Right atrium auricular region (tissue), 2 donors: ENCODE measurements around the gene R3HCC1L. TPM values are rescaled to one million over a fixed set of nuclear protein-coding genes. Genes with fewer than 3 reads are reported as not detected.

Experiments used
- DNase-seq: peaks from one replicate; pipeline ENCODE4 v3.0.0-alpha.2; 2019; ENCODE audit warnings: low spot score
- H3K27ac ChIP-seq, 2 donors: fragments of 200-600 bp; sonication (generic); 1 replicate in 1 of 2; 2 replicates in 1 of 2; pipeline ENCODE4 v1.5.1; 2016 to 2019
- H3K27me3 ChIP-seq, 2 donors: fragments of 200-600 bp; sonication (generic); one replicate each; pipeline versions ENCODE4 v1.5.1 to v1.6.0; 2017 to 2019
- H3K36me3 ChIP-seq: fragments of 200-600 bp; sonication (generic); one replicate; pipeline ENCODE4 v1.5.1; 2016
- H3K4me1 ChIP-seq, 2 donors: fragments of 200-600 bp; sonication (generic); one replicate each; pipeline versions ENCODE4 v1.5.1 to v1.6.0; 2017 to 2019
- H3K4me3 ChIP-seq, 2 donors: fragments of 200-600 bp; sonication (generic); 1 replicate in 1 of 2; 2 replicates in 1 of 2; pipeline ENCODE4 v1.5.1; 2017 to 2019; ENCODE audit warnings: mild to moderate bottlenecking in 1 of 2, moderate library complexity in 1 of 2
- H3K9me3 ChIP-seq, 2 donors: fragments of 200-600 bp; sonication (generic); one replicate each; pipeline ENCODE4 v1.5.1; 2019
- CTCF ChIP-seq, 2 donors: fragments of 200-600 bp; sonication (generic); IDR thresholded peaks; one replicate each; pipeline ENCODE4 v1.5.1; 2019; ENCODE audit warnings: antibody characterized with exemption in 2 of 2
- total RNA-seq, 2 donors: library from RNA; depleted of rRNA; stranded (reverse); fragments of >200 nt; gene quantifications; one replicate each; pipeline ENCODE4 v1.1.0, GENCODE V29; 2016

The R3HCC1L gene
- total RNA-seq, 2 donors from 2014 or later = 4.0 to 5.2 TPM

GRCh38 chr10:98272656-98273055 is 138.2 kb downstream of the R3HCC1L start:
- H3K9me3 ChIP-seq = no peaks in the 10 kb centered on the region
- TF ChIP-seq CTCF (IDR thresholded peaks at IDR 0.05) = no peak
- no peaks in the 10 kb centered on the region for H3K27me3 ChIP-seq
- H3K4me1 ChIP-seq = peaks cover 0 to 28% of the 10 kb centered on the region in 2 donors
- H3K4me3 ChIP-seq = no peak overlapping the region
- no peak for DNase-seq
- H3K27ac ChIP-seq = no peak overlapping the region
- no peaks in the 10 kb centered on the region for H3K36me3 ChIP-seq

- Histone ChIP-seq H3K4me1 (peaks cover 0 to 26% of the 10 kb centered on the region in 2 donors), H3K9me3 (no peaks in the 10 kb centered on the region), H3K36me3 (no peaks in the 10 kb centered on the region), H3K4me3 (no peak overlapping the region), H3K27ac (no peak overlapping the region), H3K27me3 (no peaks in the 10 kb centered on the region)
- TF ChIP-seq CTCF (IDR thresholded peaks at IDR 0.05) = no peak
- no peak for DNase-seq
These were observed 138.8 kb downstream of the R3HCC1L start for GRCh38 chr10:98273057-98273850.

- Histone ChIP-seq H3K27ac (no peak overlapping the region), H3K4me3 (no peak overlapping the region), H3K4me1 (peaks cover 0 to 13% of the 10 kb centered on the region in 2 donors), H3K36me3 (no peaks in the 10 kb centered on the region), H3K9me3 (no peaks in the 10 kb centered on the region), H3K27me3 (no peaks in the 10 kb centered on the region)
- no peak for TF ChIP-seq CTCF (IDR thresholded peaks at IDR 0.05)
- no peak for DNase-seq
These were observed 140.1 kb downstream of the R3HCC1L start for GRCh38 chr10:98274562-98274961.

- Histone ChIP-seq H3K4me3 (no peak overlapping the region), H3K9me3 (peaks cover 0 to 2% of the 10 kb centered on the region in 2 donors), H3K36me3 (no peaks in the 10 kb centered on the region), H3K27me3 (no peaks in the 10 kb centered on the region), H3K4me1 (no peaks in the 10 kb centered on the region), H3K27ac (no peak overlapping the region)
- no peak for TF ChIP-seq CTCF (IDR thresholded peaks at IDR 0.05)
- no peak for DNase-seq
These were observed 141.9 kb downstream of the R3HCC1L start for GRCh38 chr10:98276311-98276710.

- Histone ChIP-seq H3K9me3 (peaks cover 0 to 9% of the 10 kb centered on the region in 2 donors), H3K27me3 (no peaks in the 10 kb centered on the region), H3K4me1 (no peaks in the 10 kb centered on the region), H3K27ac (no peak overlapping the region), H3K36me3 (no peaks in the 10 kb centered on the region), H3K4me3 (no peak overlapping the region)
- no peak for DNase-seq
- TF ChIP-seq CTCF (IDR thresholded peaks at IDR 0.05) = no peak
These were observed 151.0 kb downstream of the R3HCC1L start for GRCh38 chr10:98285416-98285815.

GRCh38 chr10:98286419-98286818 is 152.0 kb downstream of the R3HCC1L start:
- no peak for TF ChIP-seq CTCF (IDR thresholded peaks at IDR 0.05)
- DNase-seq = no peak
- no peaks in the 10 kb centered on the region for H3K4me1 ChIP-seq
- no peaks in the 10 kb centered on the region for H3K36me3 ChIP-seq
- H3K27ac ChIP-seq = no peak overlapping the region
- H3K27me3 ChIP-seq = no peaks in the 10 kb centered on the region
- H3K9me3 ChIP-seq = peaks cover 0 to 6% of the 10 kb centered on the region in 2 donors
- H3K4me3 ChIP-seq = no peak overlapping the region
